Natural killer cell (primary cell): ENCODE measurements around the gene CTLA4. TPM values are rescaled to one million over a fixed set of nuclear protein-coding genes. Genes with fewer than 3 reads are reported as not detected.

Source experiments
- total RNA-seq, 4 donors: library from RNA; stranded (reverse); fragments of 120-200 nt in 1 of 4; gene quantifications; one replicate each; pipeline versions ENCODE4 v1.2.3 to v1.2.4, GENCODE V29; 2013 to 2022

Gene CTLA4
- total RNA-seq, 3 donors from 2014 or later (not counting 1 experiment from before 2014, with no cell fraction given) = 0.31 to 2.3 (median 0.78) TPM

Other genes with a start within 250 kb of the CTLA4 start
- gene CD28, start 161.1 kb upstream of the CTLA4 start, total RNA-seq = 1 to 10 TPM in 2 of 3 donors, under 1 TPM in 1; 0.54 to 3.5 (median 3.3) TPM
- gene ICOS, start 69.0 kb downstream of the CTLA4 start, total RNA-seq = 1 to 10 TPM in 2 of 3 donors, under 1 TPM in 1; 0.35 to 4.2 (median 1.7) TPM